Rectal smooth muscle tissue (tissue), 1 donor: ENCODE data around the gene LIPM.

Source experiments
- H3K27ac ChIP-seq: one replicate; pipeline ENCODE4 v1.7.0; 2013; ENCODE audit warnings: low read depth, low read length, inconsistent platforms
- H3K27me3 ChIP-seq: one replicate; pipeline ENCODE4 v1.7.0; 2013; ENCODE audit warnings: low read length; ENCODE audit not compliant: control insufficient read depth, insufficient read depth
- H3K36me3 ChIP-seq: one replicate; pipeline ENCODE4 v1.7.0; 2013; ENCODE audit warnings: low read length; ENCODE audit not compliant: control insufficient read depth, insufficient read depth
- H3K4me1 ChIP-seq: one replicate; pipeline ENCODE4 v1.7.0; 2013; ENCODE audit warnings: low read length; ENCODE audit not compliant: control insufficient read depth, insufficient read depth
- H3K4me3 ChIP-seq: one replicate; pipeline ENCODE4 v1.7.0; 2013; ENCODE audit warnings: low read length
- H3K9ac ChIP-seq: one replicate; pipeline ENCODE4 v1.7.0; 2013; ENCODE audit warnings: low read length

LIPM gene

DNA sequence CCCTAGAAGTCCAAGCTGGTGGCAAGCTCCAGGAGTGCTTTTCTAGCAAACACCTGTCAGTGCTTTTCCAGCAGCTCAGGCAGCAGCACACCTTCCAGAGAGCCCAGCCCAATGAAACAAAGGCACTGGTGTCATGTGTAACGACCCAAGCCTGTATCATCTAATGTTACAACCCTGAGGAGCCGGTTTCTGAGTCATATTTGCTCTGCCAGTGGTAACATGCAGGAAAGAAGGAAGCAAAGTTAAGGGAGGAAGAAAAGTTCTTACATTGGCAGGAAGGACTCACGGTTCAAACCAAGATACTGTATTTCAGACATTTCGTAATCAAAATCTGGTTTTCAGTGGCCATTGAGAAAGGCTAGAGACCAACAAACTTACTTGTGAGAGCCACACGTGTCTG is 49.2 kb downstream of the LIPM start, which contains the start of gene ANKRD22:
Gene ANKRD22, minus strand, starts transcription at position 139 of the 400 bp plus-strand sequence. CDS start 237 bp downstream, outside the sequence.
- no peaks in the 10 kb centered on the region for H3K4me1 ChIP-seq
- no peak within 1 kb of the TSS for H3K4me3 ChIP-seq

DNA sequence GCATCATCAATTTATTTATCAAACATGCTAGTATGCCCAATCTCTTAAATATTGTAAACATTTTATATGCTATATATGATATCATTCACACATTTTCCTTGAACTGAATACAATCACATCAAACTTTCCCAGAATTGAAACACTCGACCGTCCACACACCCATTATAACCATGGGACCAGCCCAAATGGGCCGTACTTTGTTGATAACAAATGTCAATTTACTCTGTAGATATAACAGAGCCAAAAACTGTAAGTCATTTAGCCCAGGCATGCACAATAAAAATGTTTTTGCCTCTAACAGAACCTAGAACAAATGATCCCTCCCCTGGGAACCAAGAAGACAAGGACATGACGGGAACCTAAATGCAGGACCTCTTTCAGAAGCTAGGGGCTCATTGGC is 49.8 kb downstream of the LIPM start:
- no peak overlapping the region for H3K4me3 ChIP-seq
- H3K27me3 ChIP-seq, result no peaks in the 10 kb centered on the region
- H3K27ac ChIP-seq, result no peak overlapping the region
- no peaks in the 10 kb centered on the region for H3K4me1 ChIP-seq
- H3K9ac ChIP-seq, result no peak overlapping the region
- H3K36me3 ChIP-seq, result no peaks in the 10 kb centered on the region

More for the DNA sequence above, 49.2 kb downstream of the LIPM start, which contains the start of gene ANKRD22:
- Histone ChIP-seq H3K27ac (no peak within 1 kb of the TSS), H3K9ac (no peak within 1 kb of the TSS), H3K27me3 (no peaks in the 10 kb centered on the region), H3K36me3 (no peaks in the 10 kb centered on the region)

DNA sequence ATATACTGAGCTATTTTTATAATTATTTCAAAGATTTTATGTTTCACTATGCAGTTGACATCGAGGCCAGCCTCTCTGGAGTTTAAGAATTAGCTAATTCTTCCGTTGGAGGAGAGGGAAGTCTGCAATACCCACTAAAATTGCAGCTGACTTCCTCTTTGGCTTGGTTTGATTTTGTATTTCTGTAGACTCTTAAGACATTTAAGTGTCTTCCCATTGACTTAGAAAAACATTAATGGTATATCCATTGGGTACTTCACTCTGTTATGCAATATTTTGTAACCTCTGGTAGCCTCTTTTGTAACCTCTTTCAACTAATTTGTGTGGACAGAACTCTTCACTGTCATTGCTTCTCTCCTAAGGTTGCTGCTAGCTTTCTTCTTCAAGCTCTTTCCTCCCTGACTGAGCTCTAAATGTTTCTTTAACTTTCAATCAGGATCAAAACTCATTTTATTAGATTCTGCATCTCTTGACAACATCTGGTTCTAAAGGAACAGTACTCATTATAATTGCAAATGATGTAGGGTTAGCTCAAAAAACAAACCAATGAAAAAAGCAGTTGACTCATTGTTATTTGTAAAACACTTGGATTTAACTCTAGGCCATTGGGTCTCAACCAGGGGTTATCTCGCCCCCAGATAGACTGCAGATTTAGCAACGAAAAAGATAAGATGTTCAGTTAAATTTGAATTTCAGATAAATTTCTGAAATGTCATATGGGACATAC is 50.8 kb downstream of the LIPM start:
- H3K27me3 ChIP-seq, result no peaks in the 10 kb centered on the region
- H3K9ac ChIP-seq, result no peak overlapping the region
- no peaks in the 10 kb centered on the region for H3K36me3 ChIP-seq
- H3K4me3 ChIP-seq, result no peak overlapping the region
- no peaks in the 10 kb centered on the region for H3K4me1 ChIP-seq
- no peak overlapping the region for H3K27ac ChIP-seq

DNA sequence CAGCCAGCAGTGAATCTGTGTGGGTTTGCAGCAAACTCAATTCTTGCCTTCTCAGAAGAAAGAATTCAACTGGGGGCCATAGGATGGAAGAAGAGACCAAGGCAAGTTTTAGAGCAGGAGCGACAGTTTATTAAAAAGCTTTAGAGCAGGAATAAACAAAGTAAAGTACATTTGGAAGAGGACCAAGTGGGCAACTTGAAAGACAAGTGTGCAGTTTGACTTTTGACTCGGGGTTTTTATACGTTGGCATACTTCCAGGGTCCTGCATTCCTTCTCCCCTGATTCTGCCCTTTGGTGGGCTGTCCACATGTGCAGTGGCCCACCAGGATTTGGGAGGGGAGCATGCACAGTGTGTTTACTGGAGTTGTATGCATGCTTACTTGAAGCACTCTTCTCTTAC is 52.2 kb downstream of the LIPM start:
- Histone ChIP-seq H3K27me3 (no peaks in the 10 kb centered on the region), H3K4me1 (peaks cover 2% of the 10 kb centered on the region), H3K4me3 (no peak overlapping the region), H3K36me3 (no peaks in the 10 kb centered on the region), H3K27ac (no peak overlapping the region), H3K9ac (no peak overlapping the region)

DNA sequence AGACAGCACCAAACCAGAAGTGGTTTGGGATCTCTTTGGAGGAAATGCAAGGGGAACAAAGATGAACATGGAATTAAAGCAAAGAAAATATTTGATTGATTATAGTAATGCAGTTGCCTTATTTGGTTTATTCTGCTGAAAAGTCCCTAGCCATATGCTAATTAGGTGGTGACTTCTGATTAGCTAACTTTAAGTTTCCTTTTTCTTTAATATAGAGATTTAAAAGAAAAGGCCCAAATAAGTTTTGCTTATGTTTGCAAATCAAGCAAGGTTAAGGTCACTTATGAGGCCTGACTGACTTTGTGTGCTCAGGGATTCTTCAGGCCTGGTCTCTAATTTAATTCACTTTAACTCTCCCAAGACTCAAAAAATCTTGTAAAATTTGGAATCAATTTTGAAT is 55.3 kb downstream of the LIPM start:
- no peak overlapping the region for H3K27ac ChIP-seq
- H3K4me3 ChIP-seq, result no peak overlapping the region
- H3K27me3 ChIP-seq, result no peaks in the 10 kb centered on the region
- peaks cover 2% of the 10 kb centered on the region for H3K4me1 ChIP-seq
- H3K36me3 ChIP-seq, result no peaks in the 10 kb centered on the region
- H3K9ac ChIP-seq, result no peak overlapping the region

DNA sequence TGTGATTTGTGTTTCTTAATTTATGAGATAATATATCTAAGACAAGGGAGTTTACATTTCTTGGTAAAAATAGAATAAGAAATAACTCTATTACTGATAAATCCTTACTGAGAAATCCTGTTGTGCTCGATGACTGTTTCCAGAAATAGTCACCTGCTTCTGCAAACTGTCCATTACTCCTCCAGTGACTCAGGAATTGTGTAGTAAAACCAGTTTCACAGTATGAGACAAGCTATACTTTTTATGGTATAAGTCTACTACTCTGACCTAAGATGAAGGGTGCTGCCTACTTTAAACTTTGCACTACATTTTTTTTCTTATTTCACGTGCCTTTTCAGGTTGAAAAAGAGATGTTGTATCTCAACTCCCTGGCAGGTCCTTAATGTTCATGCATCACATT is 56.0 kb downstream of the LIPM start:
- H3K27me3 ChIP-seq, result no peaks in the 10 kb centered on the region
- no peaks in the 10 kb centered on the region for H3K36me3 ChIP-seq
- peaks cover 2% of the 10 kb centered on the region for H3K4me1 ChIP-seq
- H3K4me3 ChIP-seq, result no peak overlapping the region
- H3K27ac ChIP-seq, result no peak overlapping the region
- H3K9ac ChIP-seq, result no peak overlapping the region

DNA sequence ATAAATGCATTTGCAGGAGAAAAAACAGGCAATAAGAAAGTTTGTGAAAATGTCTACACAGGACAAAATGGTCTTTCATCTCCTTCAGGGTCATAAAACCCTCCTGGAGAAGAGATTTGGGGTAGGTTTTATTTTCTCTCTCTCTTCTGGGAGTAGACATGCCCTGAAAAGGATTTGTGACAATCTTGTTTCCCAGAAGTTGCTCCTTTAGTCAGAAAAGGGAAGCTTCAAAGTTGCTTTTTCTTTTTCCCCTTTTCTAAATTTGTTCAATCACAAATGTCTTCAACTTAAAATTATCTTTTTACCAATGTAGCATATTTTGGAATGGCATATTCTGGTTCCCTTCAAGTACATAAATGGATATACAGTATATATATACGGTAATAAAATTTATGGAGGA is 58.5 kb downstream of the LIPM start:
- no peak overlapping the region for H3K9ac ChIP-seq
- H3K27me3 ChIP-seq, result no peaks in the 10 kb centered on the region
- no peak overlapping the region for H3K27ac ChIP-seq
- H3K36me3 ChIP-seq, result no peaks in the 10 kb centered on the region
- H3K4me3 ChIP-seq, result no peak overlapping the region
- H3K4me1 ChIP-seq, result peaks cover 2% of the 10 kb centered on the region

DNA sequence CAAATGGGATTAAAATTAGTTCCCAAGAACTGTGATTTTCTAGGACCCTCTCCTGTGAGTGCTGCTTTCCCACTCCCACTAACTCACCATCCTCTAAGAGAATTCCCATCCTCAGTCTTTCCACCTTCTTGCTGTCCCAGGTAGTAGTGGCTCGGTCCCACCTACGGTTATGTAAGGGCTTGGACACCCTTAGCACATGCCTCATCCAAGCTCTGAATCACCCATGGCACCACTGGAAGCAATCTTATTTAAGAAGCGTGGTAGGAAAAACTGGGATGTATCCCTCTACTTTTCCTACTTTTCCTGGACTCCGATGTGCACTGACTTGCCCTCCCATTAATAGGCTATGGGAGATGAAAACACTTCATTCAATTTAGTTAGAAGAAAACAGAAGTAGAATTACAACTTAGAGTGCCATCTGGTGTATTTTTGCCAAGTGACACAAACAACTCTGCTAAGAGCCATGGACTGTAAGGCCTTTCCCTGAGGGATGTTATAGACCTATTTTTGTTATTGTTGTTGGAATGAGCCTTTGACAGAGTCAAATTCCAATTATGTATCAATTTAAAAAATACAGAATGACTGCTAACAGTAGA is 62.8 kb downstream of the LIPM start:
- H3K27ac ChIP-seq, result no peak overlapping the region
- no peaks in the 10 kb centered on the region for H3K4me1 ChIP-seq
- no peaks in the 10 kb centered on the region for H3K27me3 ChIP-seq
- H3K4me3 ChIP-seq, result no peak overlapping the region
- no peaks in the 10 kb centered on the region for H3K36me3 ChIP-seq
- no peak overlapping the region for H3K9ac ChIP-seq

DNA sequence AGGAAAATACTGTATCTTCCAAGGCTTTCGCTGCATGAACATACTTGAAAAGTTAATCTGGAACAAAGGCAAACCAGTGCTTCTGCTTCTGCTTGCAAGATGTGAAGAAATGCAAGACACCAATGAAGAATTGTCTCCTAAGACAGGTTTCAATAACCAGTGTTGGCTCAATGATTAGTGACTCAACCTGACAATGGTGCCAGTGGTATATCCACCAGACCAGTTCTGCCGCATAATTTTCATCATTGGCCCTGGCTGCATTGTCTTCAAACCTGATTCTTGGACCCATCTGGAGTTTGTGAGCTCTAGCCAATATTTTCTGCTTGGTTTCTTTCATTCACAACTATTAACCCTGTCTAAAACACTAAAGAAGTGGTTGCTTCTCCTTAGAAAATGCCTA is 63.9 kb downstream of the LIPM start:
- Histone ChIP-seq H3K27ac (no peak overlapping the region), H3K4me3 (no peak overlapping the region), H3K36me3 (no peaks in the 10 kb centered on the region), H3K27me3 (no peaks in the 10 kb centered on the region), H3K4me1 (no peaks in the 10 kb centered on the region), H3K9ac (no peak overlapping the region)

DNA sequence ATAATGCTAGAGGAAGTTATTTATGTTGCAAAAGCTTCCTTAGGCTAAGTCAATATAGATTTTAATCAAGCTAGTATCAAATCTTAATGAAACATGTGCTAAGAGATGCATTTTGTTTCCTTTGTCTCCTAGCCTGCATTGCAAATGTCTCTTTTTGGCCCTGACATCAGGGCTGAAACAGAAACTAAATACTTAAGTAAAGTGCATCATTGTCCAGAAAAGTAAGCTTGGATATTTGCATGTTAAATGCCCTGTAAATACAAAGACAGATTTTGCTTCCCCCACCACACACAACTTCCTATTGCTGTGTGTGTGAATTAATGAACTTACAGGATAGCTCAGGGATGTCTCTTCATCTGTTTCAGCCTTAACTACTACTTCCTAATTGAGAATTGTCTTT is 67.6 kb downstream of the LIPM start:
- Histone ChIP-seq H3K27ac (no peak overlapping the region), H3K4me3 (no peak overlapping the region), H3K27me3 (no peaks in the 10 kb centered on the region), H3K9ac (no peak overlapping the region), H3K36me3 (no peaks in the 10 kb centered on the region), H3K4me1 (no peaks in the 10 kb centered on the region)
